ACC112 (cell line): ENCODE results near the gene PLXND1.
"Not testable (repeated sequence)": the region's sequence is repeated elsewhere in the genome, so short reads cannot be mapped to it uniquely, and the experiment has no call there.

Experiments used
- H2AFZ ChIP-seq: fragments of 200-600 bp; sonication (generic); one replicate; pipeline ENCODE4 v1.6.0; 2017; ENCODE audit warnings: antibody characterized with exemption, low read length; ENCODE audit not compliant: unreplicated experiment
- H3K27ac ChIP-seq: fragments of 200-600 bp; sonication (generic); 2 replicates; pipeline ENCODE4 v1.5.1; 2014; ENCODE audit warnings: low read depth, mild to moderate bottlenecking, antibody characterized with exemption, low read length, moderate library complexity
- H3K27me3 ChIP-seq: fragments of 200-600 bp; sonication (generic); 2 replicates; pipeline ENCODE4 v1.6.1; 2014; ENCODE audit warnings: mild to moderate bottlenecking, antibody characterized with exemption, low read length, moderate library complexity, mixed read lengths; ENCODE audit not compliant: insufficient read depth
- H3K36me3 ChIP-seq: fragments of 200-600 bp; sonication (generic); 2 replicates; pipeline ENCODE4 v1.6.1; 2016; ENCODE audit warnings: mild to moderate bottlenecking, antibody characterized with exemption, low read length, moderate library complexity, mixed read lengths; ENCODE audit not compliant: insufficient read depth
- H3K4me1 ChIP-seq: fragments of 200-600 bp; sonication (generic); one replicate; pipeline ENCODE4 v1.6.1; 2016; ENCODE audit warnings: low read length, mixed read lengths; ENCODE audit not compliant: insufficient read depth, unreplicated experiment, control insufficient read depth
- H3K4me3 ChIP-seq: fragments of 200-600 bp; sonication (generic); 2 replicates; pipeline ENCODE4 v1.5.1; 2014; ENCODE audit warnings: mild to moderate bottlenecking, low read depth, low read length
- H3K79me2 ChIP-seq: fragments of 200-600 bp; sonication (generic); one replicate; pipeline ENCODE4 v1.6.0; 2016; ENCODE audit warnings: low read length; ENCODE audit not compliant: control insufficient read depth, unreplicated experiment, insufficient read depth

PLXND1 gene

DNA sequence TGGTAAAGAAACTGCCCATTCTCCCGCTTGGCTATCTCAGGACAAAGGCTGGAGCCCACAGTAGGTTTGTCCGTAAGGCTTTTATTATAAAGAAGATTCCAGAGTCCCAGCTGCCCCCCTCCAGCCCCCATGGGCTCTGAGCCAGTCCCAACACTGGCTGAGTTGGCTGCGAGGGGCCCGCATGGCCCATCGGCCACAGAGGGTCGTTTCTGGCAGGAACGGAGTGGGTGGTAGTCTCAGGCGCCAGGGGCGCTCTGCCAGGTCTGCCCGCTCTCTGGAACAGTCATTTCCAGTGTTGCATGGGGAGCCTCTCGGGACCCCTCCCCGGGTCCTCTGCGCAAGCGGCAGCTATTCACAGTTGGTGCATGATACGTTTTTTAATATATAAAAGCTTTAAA lies 51.3 kb downstream of the PLXND1 start:
- H3K4me1 ChIP-seq: peaks cover 25% of the 10 kb centered on the region
- H3K36me3 ChIP-seq: peaks cover 10% of the 10 kb centered on the region; the same call in 1 of the 2 replicates
- no peak overlapping the region for H3K27ac ChIP-seq

DNA sequence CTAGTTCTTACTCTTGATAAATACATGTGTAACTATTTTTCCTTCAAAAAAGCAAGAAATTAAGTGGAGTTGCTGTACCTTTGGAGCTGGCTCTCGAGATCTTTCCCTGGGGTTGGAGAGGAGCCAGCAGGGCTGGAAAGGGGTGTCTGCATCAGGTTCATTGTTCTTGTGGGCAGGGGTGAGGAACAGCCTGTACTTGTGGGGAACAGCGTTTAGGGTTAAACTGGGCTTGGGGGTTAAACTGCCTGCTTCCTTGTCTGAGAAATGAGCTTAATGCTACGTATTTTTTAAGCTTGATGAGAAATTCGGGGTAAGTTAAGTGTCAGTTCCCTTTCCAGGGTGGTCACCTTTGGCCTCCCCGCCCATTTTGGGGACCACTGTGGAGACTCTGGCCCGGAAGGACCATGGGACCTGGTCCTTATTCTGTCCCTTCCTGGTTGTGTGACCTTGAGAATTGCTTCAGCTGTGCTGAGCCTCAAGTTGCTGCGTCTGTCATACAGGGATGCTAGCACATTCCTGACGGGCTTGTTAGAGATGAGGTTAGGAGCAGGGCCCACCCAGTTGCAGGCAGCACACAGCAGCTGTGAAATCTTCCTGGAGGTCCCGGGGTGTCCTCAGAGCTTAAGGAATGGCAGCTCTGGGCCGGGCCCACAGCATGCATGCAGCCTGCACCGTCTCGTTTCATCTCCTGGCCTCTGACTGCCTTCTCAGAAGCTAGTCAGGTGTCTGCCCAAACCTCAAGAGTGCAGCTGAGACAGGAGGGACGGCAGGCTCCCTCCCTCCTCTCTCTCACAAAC lies 51.9 kb downstream of the PLXND1 start:
- H3K79me2 ChIP-seq: no peaks in the 10 kb centered on the region
- H3K36me3 ChIP-seq: peaks cover 10% of the 10 kb centered on the region; the same call in 1 of the 2 replicates

More for the DNA sequence above, 51.3 kb downstream of the PLXND1 start:
- no peak overlapping the region for H3K4me3 ChIP-seq
- H2AFZ ChIP-seq: no peak overlapping the region
- H3K79me2 ChIP-seq: no peaks in the 10 kb centered on the region
- no peaks in the 10 kb centered on the region for H3K27me3 ChIP-seq

DNA sequence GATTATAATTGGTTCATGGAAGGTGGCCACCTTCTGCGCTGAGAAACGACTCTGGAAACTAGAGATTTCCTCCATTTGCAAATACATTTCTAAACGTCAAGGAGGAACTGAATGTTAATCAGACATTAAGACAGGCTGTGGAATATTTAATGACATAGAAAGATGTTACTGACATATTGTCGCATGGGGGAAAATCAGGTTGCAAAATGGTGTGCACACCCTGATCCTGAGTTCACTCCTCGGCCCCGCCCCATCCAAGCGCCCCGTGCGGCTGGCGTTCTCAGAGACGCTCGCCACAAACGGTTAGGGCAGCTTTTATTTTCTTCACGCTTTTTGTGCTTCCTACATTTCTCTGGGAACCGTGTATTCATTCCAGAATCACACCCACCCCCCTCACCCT lies 52.8 kb downstream of the PLXND1 start:
- Histone ChIP-seq H3K4me3 (no peak overlapping the region), H3K79me2 (no peaks in the 10 kb centered on the region), H2AFZ (no peak overlapping the region), H3K27ac (no peak overlapping the region), H3K27me3 (no peaks in the 10 kb centered on the region), H3K36me3 (peaks cover 10% of the 10 kb centered on the region; the same call in 1 of the 2 replicates), H3K4me1 (peaks cover 19% of the 10 kb centered on the region)

More for the DNA sequence above, 51.9 kb downstream of the PLXND1 start:
- Histone ChIP-seq H3K27me3 (no peaks in the 10 kb centered on the region), H3K27ac (no peak overlapping the region), H2AFZ (no peak overlapping the region), H3K4me3 (no peak overlapping the region), H3K4me1 (peaks cover 22% of the 10 kb centered on the region)

DNA sequence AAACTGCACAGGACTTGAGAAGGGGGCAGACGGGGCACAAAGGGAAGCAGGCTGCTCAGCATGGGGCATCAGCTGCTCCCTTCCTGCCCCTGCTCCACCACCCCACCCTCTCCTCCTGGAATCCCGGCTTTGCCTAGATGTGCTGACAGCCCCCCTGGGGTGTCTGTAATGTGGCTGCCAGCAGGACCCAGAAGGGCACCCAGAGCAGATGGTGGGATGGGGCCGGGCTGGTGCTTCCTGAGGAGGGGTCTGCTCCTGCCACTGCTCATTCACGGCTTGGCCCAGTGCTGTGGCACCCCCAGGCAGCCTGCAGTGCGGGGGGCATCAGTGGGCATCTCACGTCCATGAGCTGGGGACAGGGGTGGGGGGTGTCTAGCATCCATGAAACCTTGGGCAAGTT lies 53.3 kb downstream of the PLXND1 start:
- Histone ChIP-seq H3K27ac (no peak overlapping the region), H3K36me3 (peaks cover 8% of the 10 kb centered on the region; the same call in 1 of the 2 replicates), H3K4me3 (no peak overlapping the region), H2AFZ (no peak overlapping the region), H3K79me2 (no peaks in the 10 kb centered on the region), H3K27me3 (no peaks in the 10 kb centered on the region), H3K4me1 (peaks cover 14% of the 10 kb centered on the region)

DNA sequence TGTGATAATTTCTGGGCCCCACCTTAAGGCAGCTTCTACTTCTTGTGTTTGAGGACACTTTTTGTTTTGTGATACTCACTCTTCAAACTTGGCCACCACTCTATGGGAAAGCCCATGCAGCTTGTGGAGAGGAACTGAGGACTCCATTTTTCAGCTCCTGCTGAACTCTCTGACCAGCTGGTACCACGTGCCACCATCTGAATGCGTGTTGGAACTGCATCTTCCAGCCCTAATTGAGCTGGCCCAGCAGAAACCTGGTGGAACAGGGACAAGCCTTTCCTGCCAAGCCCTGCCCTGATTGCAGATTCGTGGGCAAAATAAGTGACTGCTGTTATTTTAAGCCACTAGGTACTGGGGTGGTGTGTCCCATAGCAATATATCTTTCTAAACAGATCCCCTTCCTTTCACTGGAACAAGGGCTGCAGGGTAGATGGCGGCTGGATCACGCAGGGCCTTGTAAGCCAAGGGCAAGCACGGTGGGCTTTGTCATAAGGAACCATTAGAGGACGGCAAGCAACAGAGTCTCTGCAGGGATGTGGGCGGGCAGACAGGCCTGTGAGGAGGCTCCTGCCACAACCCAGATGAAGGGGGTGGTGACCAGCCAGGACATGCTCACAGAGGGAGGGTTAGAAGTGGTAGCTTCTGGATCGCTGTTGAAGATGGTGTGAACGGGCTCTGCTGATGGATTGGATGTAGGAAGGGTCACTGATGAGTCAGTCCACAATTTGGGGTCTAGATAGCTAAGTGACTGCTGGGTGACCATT lies 54.0 kb downstream of the PLXND1 start:
- Histone ChIP-seq H3K79me2 (no peaks in the 10 kb centered on the region), H3K4me3 (no peak overlapping the region), H3K27me3 (no peaks in the 10 kb centered on the region), H3K4me1 (peaks cover 9% of the 10 kb centered on the region), H3K27ac (no peak overlapping the region), H3K36me3 (peaks cover 4% of the 10 kb centered on the region; the same call in 1 of the 2 replicates), H2AFZ (no peak overlapping the region)

DNA sequence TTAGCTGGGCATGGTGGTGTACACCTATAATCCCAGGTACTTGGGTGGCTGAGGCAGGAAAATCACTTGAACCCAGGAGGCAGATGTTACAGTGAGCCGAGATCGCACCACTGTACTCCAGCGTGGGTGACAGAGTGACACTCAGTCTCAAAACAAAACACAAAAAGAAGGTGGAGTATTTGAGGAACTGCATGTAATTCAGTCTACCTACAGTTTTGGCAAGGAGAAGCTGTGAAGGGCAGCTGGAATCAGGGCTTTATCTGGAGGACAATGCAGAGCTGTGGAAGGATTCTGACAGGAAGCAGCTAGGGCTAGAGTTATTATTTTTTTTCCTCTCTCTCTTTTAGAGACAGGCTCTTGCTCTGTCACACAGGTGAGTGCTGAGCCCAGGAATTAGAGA lies 56.7 kb downstream of the PLXND1 start:
- H3K4me3 ChIP-seq: no peak overlapping the region
- H3K36me3 ChIP-seq: no peaks in the 10 kb centered on the region
- no peaks in the 10 kb centered on the region for H3K79me2 ChIP-seq
- H3K4me1 ChIP-seq: peaks cover 9% of the 10 kb centered on the region
- H3K27ac ChIP-seq: no peak overlapping the region
- no peak overlapping the region for H2AFZ ChIP-seq
- H3K27me3 ChIP-seq: no peaks in the 10 kb centered on the region

DNA sequence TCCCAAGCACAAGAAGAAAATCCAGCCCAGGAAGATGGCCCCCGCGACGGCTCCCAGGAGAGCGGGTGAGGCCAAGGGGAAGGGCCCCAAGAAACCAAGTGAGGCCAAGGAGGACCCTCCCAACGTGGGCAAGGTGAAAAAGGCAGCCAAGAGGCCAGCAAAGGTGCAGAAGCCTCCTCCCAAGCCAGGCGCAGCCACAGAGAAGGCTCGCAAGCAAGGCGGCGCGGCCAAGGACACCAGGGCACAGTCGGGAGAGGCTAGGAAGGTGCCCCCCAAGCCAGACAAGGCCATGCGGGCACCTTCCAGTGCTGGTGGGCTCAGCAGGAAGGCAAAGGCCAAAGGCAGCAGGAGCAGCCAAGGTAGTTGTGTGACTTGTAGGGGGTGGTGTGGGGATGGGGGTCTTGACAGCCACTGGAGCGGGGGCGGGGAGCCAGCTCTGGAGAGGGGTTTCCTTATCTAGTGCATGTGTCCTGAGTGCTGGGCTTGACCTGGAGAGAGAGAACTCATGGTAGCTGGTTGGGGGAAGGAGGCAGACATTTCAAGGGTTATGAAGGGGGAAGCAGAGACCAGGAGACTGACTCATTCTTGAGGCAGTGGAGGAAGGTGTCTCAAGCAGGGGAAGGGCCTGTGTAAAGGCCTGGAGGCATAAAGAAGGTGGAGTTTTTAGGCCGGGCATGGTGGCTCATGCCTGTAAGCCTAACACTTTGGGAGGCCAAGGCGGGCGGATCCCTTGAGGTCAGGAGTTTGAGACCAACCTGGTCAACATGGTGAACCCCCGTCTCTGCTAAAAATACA lies 57.3 kb downstream of the PLXND1 start:
- Histone ChIP-seq H3K27me3 (no peaks in the 10 kb centered on the region), H3K79me2 (no peaks in the 10 kb centered on the region), H3K36me3 (no peaks in the 10 kb centered on the region), H2AFZ (no peak overlapping the region), H3K27ac (no peak overlapping the region), H3K4me3 (no peak overlapping the region), H3K4me1 (peaks cover 9% of the 10 kb centered on the region)

DNA sequence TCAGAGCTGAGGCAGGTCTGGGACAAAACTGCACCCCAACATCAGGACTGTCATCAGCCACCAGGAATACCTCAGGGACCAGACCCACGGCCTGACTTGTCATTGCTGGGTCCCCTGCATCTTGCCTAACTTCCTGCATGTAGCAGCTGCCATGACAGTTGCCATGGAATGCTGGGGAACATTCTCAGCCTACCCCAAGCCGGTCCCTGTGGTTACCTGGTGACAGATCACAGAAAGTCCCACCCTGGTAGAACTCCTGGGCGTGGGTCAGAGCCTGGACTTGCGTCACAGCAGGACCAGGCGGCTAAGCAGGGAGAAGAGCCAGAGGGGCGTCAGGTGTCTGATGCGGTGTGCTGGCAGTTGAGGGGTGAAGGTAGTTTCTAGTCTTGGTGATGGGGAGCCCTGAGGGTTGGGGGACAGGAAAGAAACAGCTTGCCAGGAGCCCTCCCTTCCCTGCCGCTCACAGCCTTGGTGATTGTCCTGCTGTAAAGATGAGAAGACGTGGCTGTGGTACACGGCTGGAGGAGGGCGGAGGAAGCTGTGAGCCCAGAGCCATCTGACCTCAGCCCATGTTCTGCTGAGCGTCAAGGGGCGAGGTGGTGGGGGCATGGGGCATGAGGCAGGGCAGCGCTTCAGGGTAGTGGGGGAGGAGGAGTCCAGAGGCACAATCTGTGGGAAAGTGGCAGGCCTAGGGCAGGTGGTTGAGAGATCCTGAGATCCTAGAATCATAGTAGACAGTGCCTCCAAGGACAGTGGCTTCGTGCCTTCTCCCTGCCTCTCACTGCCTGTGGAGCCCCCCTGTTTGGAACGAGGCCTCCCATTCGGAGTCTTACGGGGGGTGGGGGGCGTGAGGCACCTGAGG lies 58.1 kb downstream of the PLXND1 start:
- Histone ChIP-seq H3K36me3 (no peaks in the 10 kb centered on the region), H3K4me3 (no peak overlapping the region), H3K27me3 (no peaks in the 10 kb centered on the region), H2AFZ (no peak overlapping the region), H3K4me1 (peaks cover 9% of the 10 kb centered on the region), H3K79me2 (no peaks in the 10 kb centered on the region), H3K27ac (no peak overlapping the region)

DNA sequence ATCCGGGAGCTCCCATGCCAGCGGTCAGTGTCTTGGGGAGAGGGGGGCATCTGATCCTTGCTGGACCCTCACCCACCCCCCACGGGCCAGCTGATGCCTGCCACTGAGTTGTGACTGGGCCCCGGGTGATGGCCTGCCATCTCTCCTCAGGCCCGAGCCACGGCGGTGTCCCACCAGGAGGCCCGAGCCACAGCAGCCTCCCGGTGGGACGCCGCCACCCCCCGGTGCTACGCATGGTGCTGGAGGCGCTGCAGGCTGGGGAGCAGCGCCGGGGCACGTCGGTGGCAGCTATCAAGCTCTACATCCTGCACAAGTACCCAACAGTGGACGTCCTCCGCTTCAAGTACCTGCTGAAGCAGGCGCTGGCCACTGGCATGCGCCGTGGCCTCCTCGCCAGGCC lies 59.2 kb downstream of the PLXND1 start:
- H3K79me2 ChIP-seq: no peaks in the 10 kb centered on the region
- H3K27me3 ChIP-seq: no peaks in the 10 kb centered on the region
- no peak overlapping the region for H2AFZ ChIP-seq
- no peaks in the 10 kb centered on the region for H3K36me3 ChIP-seq
- no peak overlapping the region for H3K27ac ChIP-seq
- peaks cover 9% of the 10 kb centered on the region for H3K4me1 ChIP-seq
- H3K4me3 ChIP-seq: no peak overlapping the region

DNA sequence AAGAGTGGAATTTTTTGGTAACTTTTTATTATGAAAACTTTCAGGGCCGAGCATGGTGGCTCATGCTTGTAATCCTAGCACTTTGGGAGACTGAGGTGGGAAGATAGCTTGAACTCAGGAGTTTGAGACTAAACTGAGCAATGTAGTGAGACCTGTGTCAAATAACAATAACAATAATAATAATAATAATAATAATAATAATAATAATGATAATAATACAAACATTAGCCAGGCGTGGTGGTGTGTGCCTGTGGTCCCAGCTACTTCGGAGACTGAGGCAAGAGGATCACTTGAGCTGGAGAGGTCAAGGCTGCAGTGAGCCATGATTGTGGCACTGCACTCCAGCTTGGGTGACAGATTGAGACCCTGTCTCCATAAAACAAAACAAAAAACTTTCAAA lies 60.5 kb downstream of the PLXND1 start:
- H3K27ac ChIP-seq, H3K4me3 ChIP-seq, H3K27me3 ChIP-seq, H3K4me1 ChIP-seq, H3K79me2 ChIP-seq, H2AFZ ChIP-seq, H3K36me3 ChIP-seq: not testable (repeated sequence)
